Activated naive CD8-positive, alpha-beta T cell treated with anti-CD3 and anti-CD28 coated beads, Interleukin-2, amount 10 ng/mL, durations not matched to agents 7 days and 5 days (primary cell): Measurements from ENCODE around the gene SPEM2. TPM values are rescaled to one million over a fixed set of nuclear protein-coding genes. Genes with fewer than 3 reads are reported as not detected.

ENCODE experiments used
- ATAC-seq: fragments of 150-1000 bp; cut with Tn5 transposase; one replicate; pipeline ENCODE4 v1.10.0; 2021; ENCODE audit warnings: low read depth, moderate library complexity
- POLR2A ChIA-PET: fragments of 350-600 bp; sonication (Branson Sonifier 250); formaldehyde crosslinking; loops from one replicate; lab custom pipeline; 2021; ENCODE audit warnings: antibody characterized with exemption; lab: Charles Lee
- DNase-seq: peaks from one replicate; pipeline ENCODE4 v3.0.0; 2021
- H3K27ac Mint-ChIP-seq: one replicate; pipeline ENCODE4 v1.8.0; 2022; ENCODE audit warnings: mild to moderate bottlenecking, mixed read lengths
- H3K27me3 Mint-ChIP-seq: one replicate; pipeline ENCODE4 v1.8.0; 2022; ENCODE audit warnings: mild to moderate bottlenecking, moderate library complexity, mixed read lengths
- H3K36me3 Mint-ChIP-seq: one replicate; pipeline ENCODE4 v1.8.0; 2021; ENCODE audit warnings: mild to moderate bottlenecking, mixed read lengths
- H3K4me1 Mint-ChIP-seq: one replicate; pipeline ENCODE4 v1.8.0; 2021; ENCODE audit warnings: mixed read lengths
- H3K4me3 Mint-ChIP-seq: one replicate; pipeline ENCODE4 v1.8.0; 2022; ENCODE audit warnings: mild to moderate bottlenecking, moderate library complexity, mixed read lengths
- H3K9me3 Mint-ChIP-seq: one replicate; pipeline ENCODE4 v1.8.0; 2021; ENCODE audit warnings: mixed read lengths
- total RNA-seq, 2 experiments: library from RNA; stranded (reverse); gene quantifications; one replicate each; pipeline ENCODE4 v1.2.3, GENCODE V29; 2021

The SPEM2 gene
- total RNA-seq, 2 experiments from 2014 or later: not detected

- peaks cover 29% of the 10 kb centered on the region for H3K36me3 Mint-ChIP-seq
- DNase-seq (no peak), ATAC-seq (no peak)
- H3K9me3 Mint-ChIP-seq: peaks cover 2% of the 10 kb centered on the region
- H3K4me3 Mint-ChIP-seq: no peak overlapping the region
- no peak overlapping the region for H3K27ac Mint-ChIP-seq
- H3K4me1 Mint-ChIP-seq: peaks cover 31% of the 10 kb centered on the region
- peaks cover 24% of the 10 kb centered on the region for H3K27me3 Mint-ChIP-seq
- POLR2A ChIA-PET: interaction anchor here (0.6 to 7.9 kb wide), 7 partner anchors 9 to 882 kb away, joined by 3 to 60 read pairs (median 5); partner anchors contain the start of genes POLR2A, TMEM102 and TMEM256
Measured at GRCh38 chr17:7443499-7444485, 18.4 kb downstream of the SPEM2 start.

DNA sequence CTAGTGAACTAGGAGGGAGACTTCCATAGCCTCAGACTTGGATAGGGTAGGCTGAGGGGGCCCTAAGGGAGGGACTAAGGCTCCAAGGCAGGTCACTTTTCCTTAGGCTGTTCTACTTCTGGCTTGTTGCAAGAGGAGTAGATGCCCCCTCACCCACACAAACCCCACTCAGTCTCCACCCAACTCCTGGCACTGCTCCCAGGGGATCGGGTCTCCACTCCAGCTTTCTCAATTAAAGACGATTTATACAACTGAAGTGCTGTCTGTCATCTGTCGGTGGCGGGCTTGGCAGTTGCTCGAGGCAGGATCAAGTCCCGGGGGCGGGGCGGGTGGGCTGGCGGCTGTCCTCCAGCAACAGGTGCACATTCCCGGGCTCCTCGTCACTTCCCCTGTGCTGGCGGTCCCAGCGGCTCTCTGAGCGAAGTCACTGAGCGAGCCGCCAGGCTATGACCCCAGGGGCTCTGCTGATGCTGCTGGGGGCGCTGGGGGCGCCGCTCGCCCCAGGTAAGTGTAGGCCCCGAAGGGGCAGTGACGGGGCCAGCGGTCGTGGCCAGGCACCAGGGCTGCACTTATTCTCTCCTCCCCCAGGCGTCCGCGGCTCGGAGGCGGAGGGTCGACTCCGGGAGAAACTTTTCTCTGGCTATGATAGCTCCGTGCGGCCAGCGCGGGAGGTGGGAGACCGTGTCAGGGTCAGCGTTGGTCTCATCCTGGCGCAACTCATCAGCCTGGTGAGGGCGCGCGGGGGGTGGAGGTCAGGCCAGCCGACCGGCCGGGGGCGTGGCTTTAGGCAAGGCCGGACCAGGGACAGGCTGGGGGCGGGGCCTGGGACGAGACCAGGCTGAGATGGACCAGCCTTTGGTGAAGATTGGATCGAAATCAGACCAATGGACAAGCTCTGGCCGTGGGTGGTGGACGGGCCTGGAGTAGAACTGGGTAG, 19.5 kb downstream of the SPEM2 start, which contains the start of gene CHRNB1:
TSS of gene CHRNB1 (plus strand) at position 380 of the 937 bp plus-strand sequence. CDS start at position 447, 67 bp downstream.
- peaks cover 24% of the 10 kb centered on the region for H3K27me3 Mint-ChIP-seq
- ATAC-seq (peak; percentile 10), DNase-seq (peak; percentile 53)
- peaks cover 2% of the 10 kb centered on the region for H3K9me3 Mint-ChIP-seq
- peak within 1 kb of the TSS; percentile 10 for H3K27ac Mint-ChIP-seq
- POLR2A ChIA-PET: interaction anchor here (0.6 to 7.9 kb wide), 8 partner anchors 9 to 881 kb away, joined by 3 to 60 read pairs (median 10); partner anchors contain the start of genes ACAP1, POLR2A, TMEM102 and TMEM256
- peak within 1 kb of the TSS; percentile 80 for H3K4me3 Mint-ChIP-seq
- peaks cover 29% of the 10 kb centered on the region for H3K4me1 Mint-ChIP-seq
- H3K36me3 Mint-ChIP-seq: peaks cover 35% of the 10 kb centered on the region

DNA sequence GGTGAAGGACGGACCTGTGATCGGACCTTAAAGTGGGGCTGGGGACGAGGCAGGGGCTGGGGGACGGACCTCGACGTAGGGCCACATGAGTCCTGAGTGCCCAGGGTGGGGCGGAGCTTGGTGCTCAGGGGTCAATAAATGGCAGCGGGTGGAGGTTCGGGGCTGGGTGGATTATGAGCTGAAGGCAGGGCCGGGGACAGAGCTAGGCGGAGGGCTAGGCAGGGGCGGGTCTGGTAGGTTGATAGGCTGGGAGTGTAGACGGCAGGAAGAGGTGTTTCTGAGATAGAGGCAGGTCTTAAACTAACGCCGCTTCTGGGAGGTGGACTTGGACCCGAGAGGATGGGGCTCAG, 20.2 kb downstream of the SPEM2 start:
- peaks cover 2% of the 10 kb centered on the region for H3K9me3 Mint-ChIP-seq
- H3K27ac Mint-ChIP-seq: peak overlapping the region; percentile 10
- H3K36me3 Mint-ChIP-seq: peaks cover 35% of the 10 kb centered on the region

DNA sequence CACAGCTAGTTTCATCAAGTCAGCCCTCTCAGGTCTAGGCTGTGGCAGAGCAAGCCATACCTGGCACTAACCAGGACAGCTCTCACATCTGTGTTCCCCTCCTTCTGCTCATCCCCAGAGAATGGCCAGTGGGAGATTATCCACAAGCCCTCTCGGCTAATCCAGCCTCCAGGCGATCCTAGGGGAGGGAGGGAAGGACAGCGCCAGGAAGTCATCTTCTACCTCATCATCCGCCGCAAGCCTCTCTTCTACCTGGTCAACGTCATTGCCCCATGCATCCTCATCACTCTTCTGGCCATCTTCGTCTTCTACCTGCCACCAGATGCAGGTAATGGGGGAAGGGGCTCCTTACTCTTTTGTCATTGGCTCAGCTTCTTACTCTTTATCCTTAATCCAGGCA, 23.0 kb downstream of the SPEM2 start:
- DNase-seq (no peak), ATAC-seq (no peak)
- Mint-ChIP-seq H3K9me3 (peaks cover 2% of the 10 kb centered on the region), H3K4me1 (peaks cover 26% of the 10 kb centered on the region), H3K36me3 (peaks cover 27% of the 10 kb centered on the region), H3K27me3 (peaks cover 19% of the 10 kb centered on the region), H3K27ac (no peak overlapping the region), H3K4me3 (no peak overlapping the region)
- POLR2A ChIA-PET: no interaction called here

More for the DNA sequence above, 20.2 kb downstream of the SPEM2 start:
- POLR2A ChIA-PET: interaction anchor here (0.5 to 7.9 kb wide), 7 partner anchors 9 to 109 kb away, joined by 4 to 60 read pairs (median 13); partner anchors contain the start of genes ACAP1, POLR2A, TMEM102 and ZBTB4
- ATAC-seq (peak; percentile 94), DNase-seq (peak; percentile 56)
- H3K27me3 Mint-ChIP-seq: peaks cover 24% of the 10 kb centered on the region
- H3K4me1 Mint-ChIP-seq: peaks cover 24% of the 10 kb centered on the region
- peak overlapping the region; percentile 80 for H3K4me3 Mint-ChIP-seq

DNA sequence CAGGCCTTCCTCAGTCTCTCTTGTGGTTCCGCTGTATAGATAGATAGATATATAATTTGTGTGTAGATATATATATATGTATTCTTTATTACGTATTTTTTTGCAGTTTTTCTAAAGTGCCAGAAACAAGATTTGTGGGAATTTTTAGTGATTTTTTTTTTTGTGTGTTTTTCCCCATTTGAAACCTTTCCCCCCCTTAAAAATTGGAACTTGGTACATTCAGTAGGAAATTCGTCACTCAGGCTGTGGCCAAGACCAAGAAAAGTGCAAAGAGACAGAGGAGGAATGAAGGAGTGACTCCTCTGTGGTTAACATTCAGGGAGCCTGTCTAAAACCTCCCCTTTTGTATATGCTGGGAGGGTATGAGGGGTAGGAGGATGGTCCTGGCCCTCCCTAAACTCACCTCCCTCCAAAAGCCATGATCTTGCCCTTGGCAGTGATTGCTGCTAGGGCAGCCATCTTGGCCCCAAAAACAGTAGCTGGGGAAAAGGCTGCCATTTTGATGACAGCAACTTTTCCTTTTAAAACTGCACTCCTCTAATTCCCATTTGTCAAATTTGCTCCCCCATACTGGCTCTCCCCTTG, 34.6 kb downstream of the SPEM2 start:
- ATAC-seq (no peak), DNase-seq (no peak)
- H3K9me3 Mint-ChIP-seq: no peaks in the 10 kb centered on the region
- H3K4me1 Mint-ChIP-seq: peaks cover 16% of the 10 kb centered on the region
- H3K27me3 Mint-ChIP-seq: no peaks in the 10 kb centered on the region
- POLR2A ChIA-PET: interaction anchor here (0.7 to 1.1 kb wide), 3 partner anchors 17 to 25 kb away, joined by 3 read pairs; no protein-coding TSS in a partner anchor
- H3K4me3 Mint-ChIP-seq: no peak overlapping the region
- peaks cover 25% of the 10 kb centered on the region for H3K36me3 Mint-ChIP-seq
- H3K27ac Mint-ChIP-seq: no peak overlapping the region

DNA sequence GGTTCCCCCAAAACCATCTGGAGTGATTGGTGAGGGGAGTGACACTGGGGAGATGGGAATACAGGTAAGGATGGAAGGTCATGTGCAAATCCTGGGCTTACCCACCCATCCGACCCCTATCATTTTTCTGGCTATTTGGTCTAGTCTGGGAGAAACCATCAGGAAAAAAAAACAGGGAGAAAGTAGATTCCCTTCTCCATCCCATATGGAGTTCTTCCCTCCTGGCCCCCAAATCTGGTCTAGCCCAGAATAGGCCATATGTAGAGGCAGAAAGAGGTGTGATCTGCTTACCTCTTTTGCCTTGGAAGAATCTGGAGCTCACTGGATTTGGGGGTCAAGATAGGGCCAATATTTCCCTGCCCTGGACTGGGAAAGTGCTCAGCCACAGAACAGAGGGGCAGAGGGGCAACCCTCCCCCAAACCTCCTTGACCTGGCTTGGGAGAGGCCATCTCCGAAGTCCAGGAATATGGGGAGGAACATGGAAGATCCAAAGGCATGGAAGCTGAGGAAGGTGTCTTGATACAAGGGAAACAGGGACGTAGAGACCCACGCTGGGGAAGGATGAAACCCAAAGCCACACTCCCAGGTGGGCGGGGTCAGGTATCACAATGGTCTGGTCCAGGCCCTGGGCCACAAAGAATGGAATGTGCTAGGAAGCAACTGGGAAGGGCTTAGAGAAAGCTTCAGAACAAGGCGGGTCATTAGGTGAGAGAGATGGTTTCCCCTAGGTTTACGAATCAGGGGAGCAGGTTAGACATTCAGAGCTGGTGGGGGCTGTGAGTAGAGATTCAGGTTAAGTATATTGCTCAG, 35.6 kb downstream of the SPEM2 start:
- no peak for DNase-seq
- peaks cover 26% of the 10 kb centered on the region for H3K36me3 Mint-ChIP-seq
- H3K9me3 Mint-ChIP-seq: no peaks in the 10 kb centered on the region
- H3K27ac Mint-ChIP-seq: no peak overlapping the region
- H3K4me1 Mint-ChIP-seq: peaks cover 15% of the 10 kb centered on the region
- H3K4me3 Mint-ChIP-seq: no peak overlapping the region
- H3K27me3 Mint-ChIP-seq: no peaks in the 10 kb centered on the region
- ATAC-seq: no peak
- POLR2A ChIA-PET: interaction anchor here (0.7 to 2.8 kb wide), 4 partner anchors 12 to 28 kb away, joined by 3 to 15 read pairs (median 5); partner anchors contain the start of gene POLR2A

GRCh38 chr17:7462474-7463371, 37.3 kb downstream of the SPEM2 start:
- H3K4me1 Mint-ChIP-seq: peaks cover 11% of the 10 kb centered on the region
- POLR2A ChIA-PET: interaction anchor here (1.0 to 2.8 kb wide), 4 partner anchors 13 to 24 kb away, joined by 3 to 15 read pairs (median 5); partner anchors contain the start of gene POLR2A
- no peaks in the 10 kb centered on the region for H3K27me3 Mint-ChIP-seq

DNA sequence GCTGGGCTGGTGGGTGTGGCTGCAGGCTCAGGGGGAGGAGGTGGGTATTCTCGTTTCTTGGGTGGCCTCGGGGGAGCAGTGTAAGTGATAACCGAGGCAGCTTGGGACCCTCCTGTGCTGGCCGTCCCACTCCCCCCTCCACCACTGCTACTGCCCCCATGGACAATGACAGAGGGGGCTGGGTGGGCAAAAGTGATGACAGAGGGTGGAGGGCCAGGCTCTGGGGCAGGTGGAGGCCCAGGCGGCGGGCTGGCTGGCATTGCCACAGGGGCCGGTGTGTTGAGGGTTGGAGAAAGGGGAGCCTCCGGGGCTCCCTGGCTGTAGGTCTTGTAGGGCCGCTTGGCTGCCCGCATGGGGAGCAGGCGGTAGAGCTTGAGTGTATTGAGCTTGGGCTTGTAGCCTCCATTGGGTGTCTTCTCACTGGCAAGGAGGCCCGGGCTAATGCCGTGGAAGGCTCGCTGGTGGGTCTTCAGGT, 38.0 kb downstream of the SPEM2 start:
- DNase-seq: no peak
- H3K27me3 Mint-ChIP-seq: no peaks in the 10 kb centered on the region
- H3K4me3 Mint-ChIP-seq: no peak overlapping the region
- no peaks in the 10 kb centered on the region for H3K9me3 Mint-ChIP-seq
- peaks cover 26% of the 10 kb centered on the region for H3K36me3 Mint-ChIP-seq
- H3K4me1 Mint-ChIP-seq: peaks cover 11% of the 10 kb centered on the region
- no peak overlapping the region for H3K27ac Mint-ChIP-seq
- peak; percentile 10 for ATAC-seq
- POLR2A ChIA-PET: interaction anchor here (0.5 to 2.8 kb wide), 4 partner anchors 12 to 64 kb away, joined by 3 to 15 read pairs (median 4); partner anchors contain the start of gene POLR2A

More at GRCh38 chr17:7462474-7463371, 37.3 kb downstream of the SPEM2 start:
- Mint-ChIP-seq H3K4me3 (no peak overlapping the region), H3K9me3 (no peaks in the 10 kb centered on the region), H3K36me3 (peaks cover 26% of the 10 kb centered on the region), H3K27ac (no peak overlapping the region)
- ATAC-seq (no peak), DNase-seq (no peak)

- no peak overlapping the region for H3K27ac Mint-ChIP-seq
Measured at GRCh38 chr17:7464081-7464480, 38.7 kb downstream of the SPEM2 start.

DNA sequence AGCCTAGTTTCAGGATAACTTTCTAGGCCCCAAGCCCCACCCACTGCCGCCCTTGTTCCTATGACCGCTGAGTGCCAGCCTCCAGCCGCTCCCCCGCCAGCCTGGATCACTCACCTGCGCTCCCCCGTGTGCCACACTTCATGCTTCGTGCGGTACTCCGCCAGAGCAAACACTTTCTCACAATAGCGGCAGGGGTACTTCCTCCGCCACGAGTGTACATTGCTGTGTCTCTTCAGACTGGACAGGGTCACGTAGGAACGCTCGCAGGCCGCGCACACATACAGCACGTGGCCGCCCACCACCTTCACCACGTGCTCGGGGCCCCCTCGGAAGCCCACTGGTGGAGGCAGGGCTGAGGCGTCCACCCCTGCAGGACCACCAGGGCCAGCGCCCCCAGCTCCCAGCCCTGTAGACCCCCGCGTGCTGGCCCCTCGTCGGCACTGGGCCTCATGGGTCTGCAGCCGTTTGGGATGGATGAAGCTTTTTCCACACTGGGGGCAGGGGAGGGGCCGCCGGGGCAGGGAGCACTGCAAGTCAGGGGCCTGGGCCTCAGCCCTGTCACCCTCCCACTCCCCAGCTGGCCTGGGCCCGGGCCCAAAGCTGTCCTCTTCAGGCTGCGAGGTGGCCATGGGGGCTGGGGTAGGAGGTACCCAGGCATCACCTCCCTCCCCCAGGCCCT, 40.3 kb downstream of the SPEM2 start:
- H3K27ac Mint-ChIP-seq: no peak overlapping the region
- POLR2A ChIA-PET: interaction anchor here (0.7 to 3.6 kb wide), 2 partner anchors 11 to 373 kb away, joined by 3 to 18 read pairs; no protein-coding TSS in a partner anchor
- H3K27me3 Mint-ChIP-seq: no peaks in the 10 kb centered on the region
- H3K4me3 Mint-ChIP-seq: no peak overlapping the region
- peaks cover 17% of the 10 kb centered on the region for H3K36me3 Mint-ChIP-seq
- DNase-seq (no peak), ATAC-seq (no peak)
- no peaks in the 10 kb centered on the region for H3K9me3 Mint-ChIP-seq
- peaks cover 4% of the 10 kb centered on the region for H3K4me1 Mint-ChIP-seq

More at GRCh38 chr17:7464081-7464480, 38.7 kb downstream of the SPEM2 start:
- DNase-seq: no peak
- H3K4me3 Mint-ChIP-seq: no peak overlapping the region
- H3K36me3 Mint-ChIP-seq: peaks cover 24% of the 10 kb centered on the region
- no peaks in the 10 kb centered on the region for H3K9me3 Mint-ChIP-seq
- no peaks in the 10 kb centered on the region for H3K27me3 Mint-ChIP-seq
- POLR2A ChIA-PET: interaction anchor here (0.5 to 1.9 kb wide), 2 partner anchors 12 to 64 kb away, joined by 3 to 6 read pairs; no protein-coding TSS in a partner anchor
- no peak for ATAC-seq
- peaks cover 7% of the 10 kb centered on the region for H3K4me1 Mint-ChIP-seq
